ENCODE data around the gene MYCBPAP. TPM values are rescaled to one million over a fixed set of nuclear protein-coding genes. Genes with fewer than 3 reads are reported as not detected.

MYCBPAP gene
- total RNA-seq, 1 experiment from 2014 or later, result 0.19 TPM

DNA sequence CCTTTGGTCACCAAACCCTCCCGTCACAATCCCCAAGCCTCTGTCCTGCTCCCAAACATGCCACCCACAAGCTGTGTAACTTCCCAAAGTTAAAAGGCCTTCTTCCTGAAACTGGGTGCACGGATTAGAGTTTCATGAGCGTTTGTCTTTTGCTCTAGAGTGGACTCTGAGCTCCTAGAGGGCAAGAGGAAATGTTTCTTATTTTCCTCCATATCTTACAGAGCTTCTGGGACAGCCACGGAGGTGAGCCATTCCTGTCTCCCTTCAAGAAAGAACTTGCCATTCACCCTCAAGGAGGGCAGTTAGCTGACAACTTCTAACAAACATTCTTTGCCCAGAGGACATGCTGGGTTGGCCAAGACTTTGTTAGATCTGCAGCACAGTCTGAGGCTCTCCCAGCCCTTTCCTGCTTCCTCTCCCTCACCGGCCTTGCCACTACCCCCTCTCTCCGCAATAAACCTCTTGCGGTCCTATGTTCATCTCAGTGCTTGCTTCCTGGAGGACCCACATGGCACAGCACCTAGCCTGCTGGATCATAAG is 2.6 kb upstream of the MYCBPAP start:
- Mint-ChIP-seq H3K27me3 (ENCODE audit: insufficient read depth, unreplicated experiment) (no peaks in the 10 kb centered on the region), H3K9me3 (ENCODE audit: unreplicated experiment) (no peaks in the 10 kb centered on the region), H3K4me3 (ENCODE audit: unreplicated experiment) (no peak overlapping the region), H3K36me3 (ENCODE audit: insufficient read depth, unreplicated experiment) (peaks cover 6% of the 10 kb centered on the region), H3K4me1 (ENCODE audit: insufficient read depth, unreplicated experiment) (peaks cover 11% of the 10 kb centered on the region), H3K27ac (ENCODE audit: low read depth, unreplicated experiment) (no peak overlapping the region)
- intact Hi-C loops (cut with micrococcal nuclease), result no loop called here
- ChIA-PET CTCF (interaction anchor here (1.0 to 5.9 kb wide), 6 partner anchors 10 to 124 kb away, joined by 3 to 68 read pairs (median 9); no protein-coding TSS in a partner anchor), POLR2A (interaction anchor here (0.6 to 4.5 kb wide), 3 partner anchors 10 to 82 kb away, joined by 4 to 19 read pairs (median 13); no protein-coding TSS in a partner anchor)
- no peak for DNase-seq (ENCODE audit: unreplicated experiment)
- TF ChIP-seq CTCF (IDR thresholded peaks at IDR 0.05; ENCODE audit: unreplicated experiment), result no peak
- no TSS peak for BruUV-seq (replicated peaks)

DNA sequence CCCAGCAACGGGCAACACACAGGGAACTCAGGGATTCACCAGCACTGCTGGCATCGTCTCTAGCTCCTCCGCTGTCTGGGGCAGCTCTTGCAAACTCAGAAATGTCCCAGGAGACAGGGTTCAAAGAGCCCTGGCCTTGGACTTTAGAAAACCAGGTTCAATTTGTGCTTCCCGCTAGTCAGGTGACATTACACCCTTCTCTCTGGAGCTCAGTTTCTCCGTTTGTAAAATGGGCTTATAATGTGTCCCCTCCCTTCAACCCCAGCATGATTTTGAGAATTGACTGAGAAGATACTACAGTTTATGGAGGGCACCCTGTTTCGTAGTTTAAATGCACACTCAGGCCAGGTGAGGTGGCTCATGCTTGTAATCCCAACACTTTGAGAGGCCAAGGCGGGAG is 1.9 kb upstream of the MYCBPAP start:
- CTCF ChIA-PET, result interaction anchor here (0.6 to 2.0 kb wide), 4 partner anchors 9 to 188 kb away, joined by 3 to 7 read pairs (median 4); no protein-coding TSS in a partner anchor
- no TSS peak for BruUV-seq (replicated peaks)
- peaks cover 6% of the 10 kb centered on the region for H3K36me3 Mint-ChIP-seq (ENCODE audit: insufficient read depth, unreplicated experiment)
- no peaks in the 10 kb centered on the region for H3K9me3 Mint-ChIP-seq (ENCODE audit: unreplicated experiment)
- intact Hi-C loops (cut with micrococcal nuclease), result no loop called here
- H3K27me3 Mint-ChIP-seq (ENCODE audit: insufficient read depth, unreplicated experiment), result no peaks in the 10 kb centered on the region
- TF ChIP-seq CTCF (IDR thresholded peaks at IDR 0.05; ENCODE audit: unreplicated experiment), result no peak
- POLR2A ChIA-PET, result interaction anchor here (0.5 to 4.5 kb wide), 3 partner anchors 9 to 32 kb away, joined by 3 to 19 read pairs (median 13); no protein-coding TSS in a partner anchor
- no peak overlapping the region for H3K4me3 Mint-ChIP-seq (ENCODE audit: unreplicated experiment)
- H3K4me1 Mint-ChIP-seq (ENCODE audit: insufficient read depth, unreplicated experiment), result peaks cover 17% of the 10 kb centered on the region
- DNase-seq (ENCODE audit: unreplicated experiment), result no peak
- H3K27ac Mint-ChIP-seq (ENCODE audit: low read depth, unreplicated experiment), result no peak overlapping the region

DNA sequence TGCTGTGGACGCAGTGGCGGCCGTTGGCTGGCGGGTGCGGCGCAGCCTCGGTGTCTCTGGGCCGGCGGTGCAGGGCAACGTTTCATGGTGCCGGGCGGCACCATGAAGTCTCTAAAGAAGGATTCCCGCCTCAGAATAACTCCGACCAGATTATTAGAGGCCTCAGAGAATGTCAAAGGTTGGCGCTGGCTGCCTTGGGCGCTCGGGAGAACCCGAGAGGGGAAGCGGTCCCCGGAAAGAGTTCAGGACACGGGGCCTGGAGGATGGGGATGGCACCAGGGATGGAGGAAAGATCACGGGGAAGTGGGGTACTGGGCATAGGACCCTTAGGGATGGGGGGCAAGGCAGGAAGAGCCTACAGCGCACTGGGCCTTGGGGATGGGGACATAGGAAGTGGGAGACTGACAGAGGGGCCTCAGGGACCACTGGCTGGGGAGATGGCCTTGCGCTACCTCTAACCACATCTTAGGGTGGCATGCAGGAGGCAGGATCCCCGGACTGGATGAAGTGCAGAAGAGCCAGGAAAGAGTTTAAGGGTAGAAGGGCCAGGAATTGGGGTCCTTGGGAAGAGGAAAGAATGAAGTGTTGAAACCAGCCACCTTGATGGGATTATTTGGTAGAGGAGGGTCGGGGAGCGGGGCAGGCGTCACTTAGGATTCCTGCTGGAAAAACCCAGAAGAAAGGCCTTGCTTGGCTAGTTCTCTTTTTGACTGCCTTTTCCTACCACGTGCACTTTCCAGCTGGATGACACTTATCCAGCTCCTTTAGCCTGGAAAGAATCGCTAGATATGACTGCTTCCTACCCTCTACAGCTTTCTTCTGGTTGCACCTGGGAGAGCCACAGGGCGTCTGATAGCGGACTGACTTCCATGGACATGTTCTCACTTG is 578 bp downstream of the MYCBPAP start:
- intact Hi-C loops (cut with micrococcal nuclease), result no loop called here
- H3K4me1 Mint-ChIP-seq (ENCODE audit: insufficient read depth, unreplicated experiment), result peaks cover 19% of the 10 kb centered on the region
- no peak for DNase-seq (ENCODE audit: unreplicated experiment)
- CTCF ChIA-PET, result interaction anchor here (0.7 kb wide), 1 partner anchor 10 kb away, joined by 3 read pairs; no protein-coding TSS in a partner anchor
- no TSS peak for BruUV-seq (replicated peaks)
- H3K9me3 Mint-ChIP-seq (ENCODE audit: unreplicated experiment), result no peaks in the 10 kb centered on the region
- no peaks in the 10 kb centered on the region for H3K27me3 Mint-ChIP-seq (ENCODE audit: insufficient read depth, unreplicated experiment)
- H3K27ac Mint-ChIP-seq (ENCODE audit: low read depth, unreplicated experiment), result no peak overlapping the region
- TF ChIP-seq CTCF (IDR thresholded peaks at IDR 0.05; ENCODE audit: unreplicated experiment), result no peak
- H3K36me3 Mint-ChIP-seq (ENCODE audit: insufficient read depth, unreplicated experiment), result peaks cover 6% of the 10 kb centered on the region
- POLR2A ChIA-PET, result no interaction called here
- H3K4me3 Mint-ChIP-seq (ENCODE audit: unreplicated experiment), result no peak overlapping the region

DNA sequence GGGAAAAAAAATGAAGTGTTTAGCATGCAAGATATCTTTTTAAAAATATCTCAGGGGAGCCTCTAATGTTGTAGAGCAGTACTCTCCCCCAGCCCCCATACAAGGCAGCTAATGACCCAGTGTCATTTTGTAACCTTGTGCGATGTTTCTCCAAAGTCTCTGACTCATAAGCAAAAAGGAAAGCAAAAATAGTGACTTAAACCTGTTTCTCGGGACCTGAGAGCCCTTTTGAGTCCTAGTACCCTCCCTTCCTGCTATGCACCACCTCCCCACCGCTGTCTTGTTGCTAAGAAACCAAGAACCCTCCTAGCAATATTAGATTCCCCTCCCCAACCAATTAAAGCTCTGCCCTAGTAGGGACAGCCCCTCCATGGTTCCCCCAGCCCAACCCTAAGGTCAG is 2.8 kb downstream of the MYCBPAP start:
- no TSS peak for BruUV-seq (replicated peaks)
- H3K4me3 Mint-ChIP-seq (ENCODE audit: unreplicated experiment), result no peak overlapping the region
- intact Hi-C loops (cut with micrococcal nuclease), result no loop called here

More for the DNA sequence above, 2.8 kb downstream of the MYCBPAP start:
- H3K27me3 Mint-ChIP-seq (ENCODE audit: insufficient read depth, unreplicated experiment), result no peaks in the 10 kb centered on the region
- no peak for TF ChIP-seq CTCF (IDR thresholded peaks at IDR 0.05; ENCODE audit: unreplicated experiment)
- peaks cover 22% of the 10 kb centered on the region for H3K4me1 Mint-ChIP-seq (ENCODE audit: insufficient read depth, unreplicated experiment)
- H3K9me3 Mint-ChIP-seq (ENCODE audit: unreplicated experiment), result no peaks in the 10 kb centered on the region
- CTCF ChIA-PET, result interaction anchor here (0.7 kb wide), 1 partner anchor 27 kb away, joined by 4 read pairs; no protein-coding TSS in a partner anchor
- H3K27ac Mint-ChIP-seq (ENCODE audit: low read depth, unreplicated experiment), result no peak overlapping the region
- no peaks in the 10 kb centered on the region for H3K36me3 Mint-ChIP-seq (ENCODE audit: insufficient read depth, unreplicated experiment)
- no peak for DNase-seq (ENCODE audit: unreplicated experiment)
- POLR2A ChIA-PET, result interaction anchor here (0.7 to 1.9 kb wide), 3 partner anchors 23 to 30 kb away, joined by 3 to 8 read pairs (median 3); no protein-coding TSS in a partner anchor

All from MCF 10A (cell line).